DMS53 (cell line): ENCODE measurements around the gene CNDP2.
A peak's percentile ranks its signal among the peaks of the same experiment; 100 is the strongest.
"Not testable (repeated sequence)": the region's sequence is repeated elsewhere in the genome, so short reads cannot be mapped to it uniquely, and the experiment has no call there.

Experiments
- DNase-seq: peaks from one replicate; lab custom pipeline; 2025; lab: John Stamatoyannopoulos, UW

CNDP2 gene

GRCh38 chr18:74517236-74517630, 21.1 kb downstream of the CNDP2 start:
- no peak for DNase-seq

GRCh38 chr18:74518456-74519295, 22.5 kb downstream of the CNDP2 start:
- DNase-seq, result no peak

GRCh38 chr18:74519320-74520095, 23.3 kb downstream of the CNDP2 start:
- DNase-seq, result no peak

GRCh38 chr18:74520096-74520833, 24.1 kb downstream of the CNDP2 start:
- DNase-seq, result no peak

- no peak for DNase-seq
These were observed 25.0 kb downstream of the CNDP2 start for GRCh38 chr18:74521068-74521725.

- peak; percentile 97 for DNase-seq
These were observed 26.7 kb downstream of the CNDP2 start for GRCh38 chr18:74522635-74523548.

- peak; percentile 78 for DNase-seq
These were observed 27.9 kb downstream of the CNDP2 start for GRCh38 chr18:74524097-74524496.

- not testable (repeated sequence) for DNase-seq
These were observed 28.8 kb downstream of the CNDP2 start for GRCh38 chr18:74524915-74525314.

GRCh38 chr18:74525741-74526140, 29.6 kb downstream of the CNDP2 start:
- DNase-seq, result no peak

- no peak for DNase-seq
These were observed 30.3 kb downstream of the CNDP2 start for GRCh38 chr18:74526488-74526887.

GRCh38 chr18:74528478-74528877, 32.3 kb downstream of the CNDP2 start:
- DNase-seq, result no peak

GRCh38 chr18:74528913-74529312, 32.8 kb downstream of the CNDP2 start:
- DNase-seq, result no peak

GRCh38 chr18:74529378-74529777, 33.2 kb downstream of the CNDP2 start:
- DNase-seq, result no peak

- no peak for DNase-seq
These were observed 33.8 kb downstream of the CNDP2 start for GRCh38 chr18:74529811-74530583.

GRCh38 chr18:74530584-74530862, 34.4 kb downstream of the CNDP2 start:
- no peak for DNase-seq

- DNase-seq, result no peak
These were observed 34.9 kb downstream of the CNDP2 start for GRCh38 chr18:74531043-74531442.

GRCh38 chr18:74532511-74533025, 36.4 kb downstream of the CNDP2 start:
- no peak for DNase-seq

GRCh38 chr18:74533666-74534065, 37.5 kb downstream of the CNDP2 start:
- DNase-seq, result peak; percentile 43

GRCh38 chr18:74534150-74534969, 38.2 kb downstream of the CNDP2 start, which contains the start of gene CNDP1:
Gene CNDP1 (plus strand): TSS chr18:74534500. CDS start chr18:74534668, 168 bp downstream.
- DNase-seq, result no peak
